GM12892 (cell line): Measurements from ENCODE around the gene COL18A1.

Experiments
- POLR2A ChIP-seq: IDR thresholded peaks from 2 replicates; pipeline ENCODE4 v1.6.1; 2011; ENCODE audit warnings: low read depth, low read length, control low read depth
- POLR2AphosphoS5 ChIP-seq: IDR thresholded peaks from 2 replicates; pipeline ENCODE4 v1.6.1; 2011; ENCODE audit warnings: low read depth, low read length, control low read depth

DNA sequence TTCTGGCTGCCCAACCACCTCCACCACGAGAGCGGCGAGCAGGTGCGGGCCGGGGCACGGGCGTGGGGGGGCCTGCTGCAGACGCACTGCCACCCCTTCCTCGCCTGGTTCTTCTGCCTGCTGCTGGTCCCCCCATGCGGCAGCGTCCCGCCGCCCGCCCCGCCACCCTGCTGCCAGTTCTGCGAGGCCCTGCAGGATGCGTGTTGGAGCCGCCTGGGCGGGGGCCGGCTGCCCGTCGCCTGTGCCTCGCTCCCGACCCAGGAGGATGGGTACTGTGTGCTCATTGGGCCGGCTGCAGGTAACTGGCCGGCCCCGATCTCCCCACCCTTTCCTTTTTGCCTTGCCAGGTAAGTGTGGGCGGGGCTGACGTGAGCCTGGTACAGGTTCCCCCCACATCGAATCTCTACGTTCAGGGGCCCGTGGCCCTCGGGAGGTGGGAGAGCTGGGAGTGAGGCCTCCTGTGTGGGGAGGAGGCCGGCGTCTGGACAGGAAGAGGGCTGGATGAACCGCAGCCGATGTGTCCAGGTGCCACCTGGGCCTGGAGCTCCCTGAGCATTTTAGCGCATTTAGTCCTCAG, 51.7 kb downstream of the COL18A1 start:
- TF ChIP-seq POLR2A, result no peak
- TF ChIP-seq POLR2AphosphoS5, result no peak
